Brain pericyte (primary cell): ENCODE results near the gene APRT.
"Not testable (repeated sequence)": the region's sequence is repeated elsewhere in the genome, so short reads cannot be mapped to it uniquely, and the experiment has no call there.

Source experiments
- DNase-seq: peaks from one replicate; pipeline ENCODE4 v3.0.0-alpha.2; 2012; ENCODE audit warnings: low read depth, low spot score

Gene APRT

GRCh38 chr16:88788749-88789148 is 23.0 kb downstream of the APRT start:
- not testable (repeated sequence) for DNase-seq

GRCh38 chr16:88787579-88788314 is 24.0 kb downstream of the APRT start:
- no peak for DNase-seq

- DNase-seq: no peak
Observed at GRCh38 chr16:88785106-88785924, 26.4 kb downstream of the APRT start, which contains the start of gene PIEZO1. Gene PIEZO1 (minus strand): TSS chr16:88785220. CDS start chr16:88784964, 256 bp downstream.

- DNase-seq: no peak
Observed at GRCh38 chr16:88784856-88785105, 26.9 kb downstream of the APRT start.

GRCh38 chr16:88784074-88784855 is 27.5 kb downstream of the APRT start:
- DNase-seq: no peak

DNA sequence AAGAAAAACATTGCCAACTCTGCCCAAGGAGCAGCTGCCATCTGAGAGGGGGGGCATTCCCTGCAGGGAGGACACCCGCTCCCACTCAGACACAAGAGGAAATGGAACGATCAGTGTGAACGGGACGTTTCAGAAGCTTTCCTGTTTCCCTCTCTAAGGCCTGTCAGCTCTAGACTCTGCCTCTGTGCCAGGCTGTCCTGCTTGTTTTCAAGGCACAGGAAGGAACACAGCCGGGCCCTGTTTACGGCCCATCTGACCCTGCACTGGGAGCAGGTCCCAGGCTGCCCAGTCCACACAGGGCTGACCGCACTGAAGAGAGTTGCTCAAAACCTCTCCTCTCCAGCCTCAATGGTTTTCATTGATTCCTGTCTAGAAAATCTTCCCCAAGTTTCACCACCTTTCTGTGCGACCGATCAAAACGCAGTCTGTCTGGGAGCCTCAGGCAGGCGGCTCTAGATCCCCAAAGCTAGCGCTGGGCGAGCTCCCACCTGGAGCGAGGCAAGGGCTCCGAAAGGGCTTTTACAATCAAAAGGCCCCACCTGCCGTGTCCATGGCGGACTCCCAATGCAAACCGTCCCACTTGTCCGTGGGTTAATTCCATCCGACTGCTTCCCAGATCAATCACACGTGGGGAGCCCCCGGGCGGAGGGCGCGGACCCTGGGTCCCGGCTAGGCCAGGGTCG is 28.2 kb downstream of the APRT start:
- DNase-seq: no peak

- DNase-seq: no peak
Observed at GRCh38 chr16:88782454-88783390, 29.0 kb downstream of the APRT start.

GRCh38 chr16:88781140-88782077 is 30.3 kb downstream of the APRT start:
- DNase-seq: no peak

GRCh38 chr16:88780142-88781062 is 31.3 kb downstream of the APRT start:
- DNase-seq: no peak

GRCh38 chr16:88779406-88780141 is 32.2 kb downstream of the APRT start:
- DNase-seq: no peak

- DNase-seq: no peak
Observed at GRCh38 chr16:88778541-88779065, 33.1 kb downstream of the APRT start.

DNA sequence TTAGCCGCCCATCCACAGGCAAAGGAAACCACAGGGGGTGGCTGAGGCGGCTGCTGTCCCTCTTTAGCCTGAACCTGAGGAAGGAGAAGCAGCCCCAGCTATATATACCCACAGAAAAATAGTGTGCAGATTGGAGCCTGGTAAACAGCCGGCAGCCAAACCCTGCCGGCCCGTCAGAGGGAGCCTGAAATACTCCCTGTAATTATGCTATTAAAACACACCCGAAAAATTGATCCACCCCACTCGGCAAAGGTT is 33.5 kb downstream of the APRT start:
- DNase-seq: no peak

GRCh38 chr16:88777471-88778270 is 34.1 kb downstream of the APRT start:
- no peak for DNase-seq

DNA sequence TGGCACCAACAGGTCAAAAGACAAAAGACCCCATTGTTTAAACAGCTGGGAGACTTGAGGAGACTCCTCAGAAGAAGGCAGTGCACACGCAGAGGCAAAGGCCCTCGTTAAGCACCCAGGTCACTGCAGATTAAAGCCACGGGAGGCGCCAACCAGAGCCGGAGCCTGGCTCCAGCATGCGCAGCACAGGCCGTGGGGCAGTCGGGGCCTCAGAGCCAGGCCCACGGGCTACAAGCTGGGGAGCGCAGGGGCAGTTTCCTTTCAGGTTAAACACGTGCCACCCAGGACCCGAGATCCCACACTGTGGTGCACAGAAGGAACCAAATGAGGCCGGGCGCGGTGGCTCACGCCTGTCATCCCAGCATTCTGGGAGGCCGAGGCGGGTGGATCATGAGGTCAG is 35.9 kb downstream of the APRT start:
- DNase-seq: no peak

GRCh38 chr16:88774544-88775393 is 37.0 kb downstream of the APRT start:
- no peak for DNase-seq

DNA sequence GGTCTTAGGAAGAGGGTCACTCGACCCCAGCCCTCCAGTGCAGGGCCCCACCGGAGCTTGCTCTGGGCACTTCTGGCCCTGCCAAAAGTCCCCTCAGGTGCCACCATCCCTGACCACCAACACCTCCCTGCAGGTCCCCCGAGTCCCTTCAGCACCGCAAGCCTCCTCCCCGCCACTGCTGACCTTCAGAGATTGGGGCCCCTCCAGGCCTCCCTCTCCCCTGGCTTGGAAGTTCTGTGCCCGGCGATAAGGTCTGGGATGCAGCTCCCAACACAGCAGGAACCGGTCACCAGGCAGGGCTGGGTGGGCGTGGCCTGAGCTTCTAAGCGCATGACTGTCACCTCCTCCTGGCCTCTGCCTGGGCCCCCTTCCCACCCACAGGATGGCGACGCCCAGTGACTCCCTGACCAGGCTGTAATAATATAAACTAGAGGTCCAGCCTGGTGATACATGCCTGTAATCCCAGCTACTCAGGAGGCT is 37.9 kb downstream of the APRT start:
- DNase-seq: no peak
